ENCODE data around the gene SMCO2.

DNA sequence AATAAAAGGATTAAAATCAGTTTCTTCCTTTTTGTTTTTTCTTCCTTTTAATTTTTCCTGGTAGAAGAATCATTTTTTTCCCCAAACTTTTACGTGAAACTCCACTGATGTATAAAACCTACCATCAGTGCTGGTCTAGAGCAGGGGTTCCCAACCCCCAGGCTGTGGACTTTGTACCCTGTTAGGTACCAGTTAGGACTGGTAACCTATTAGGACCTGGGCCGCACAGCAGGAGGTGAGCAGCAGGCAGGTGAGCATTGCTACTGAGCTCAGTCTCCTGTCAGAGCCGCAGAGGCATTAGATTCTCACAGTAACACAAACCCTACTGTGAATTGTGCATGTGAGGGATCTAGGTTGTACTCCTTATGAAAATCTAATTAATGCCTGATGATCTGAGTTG, 10.1 kb downstream of the SMCO2 start:
- no peak for TF ChIP-seq POLR2A (IDR thresholded peaks at IDR 0.05)
- TF ChIP-seq, protein P1, sequence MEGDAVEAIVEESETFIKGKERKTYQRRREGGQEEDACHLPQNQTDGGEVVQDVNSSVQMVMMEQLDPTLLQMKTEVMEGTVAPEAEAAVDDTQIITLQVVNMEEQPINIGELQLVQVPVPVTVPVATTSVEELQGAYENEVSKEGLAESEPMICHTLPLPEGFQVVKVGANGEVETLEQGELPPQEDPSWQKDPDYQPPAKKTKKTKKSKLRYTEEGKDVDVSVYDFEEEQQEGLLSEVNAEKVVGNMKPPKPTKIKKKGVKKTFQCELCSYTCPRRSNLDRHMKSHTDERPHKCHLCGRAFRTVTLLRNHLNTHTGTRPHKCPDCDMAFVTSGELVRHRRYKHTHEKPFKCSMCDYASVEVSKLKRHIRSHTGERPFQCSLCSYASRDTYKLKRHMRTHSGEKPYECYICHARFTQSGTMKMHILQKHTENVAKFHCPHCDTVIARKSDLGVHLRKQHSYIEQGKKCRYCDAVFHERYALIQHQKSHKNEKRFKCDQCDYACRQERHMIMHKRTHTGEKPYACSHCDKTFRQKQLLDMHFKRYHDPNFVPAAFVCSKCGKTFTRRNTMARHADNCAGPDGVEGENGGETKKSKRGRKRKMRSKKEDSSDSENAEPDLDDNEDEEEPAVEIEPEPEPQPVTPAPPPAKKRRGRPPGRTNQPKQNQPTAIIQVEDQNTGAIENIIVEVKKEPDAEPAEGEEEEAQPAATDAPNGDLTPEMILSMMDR (IDR thresholded peaks at IDR 0.05), result no peak
- no peak for TF ChIP-seq POLR2AphosphoS5 (IDR thresholded peaks at IDR 0.05; ENCODE audit: insufficient read depth in 1 of 2, low read depth in 1 of 2)
